HepG2 (cell line): ENCODE data around the gene NPVF. TPM values are rescaled to one million over a fixed set of nuclear protein-coding genes. Genes with fewer than 3 reads are reported as not detected.

Source experiments
- ATAC-seq: fragments of 200-7000 bp; cut with Tn5 transposase; 3 replicates; pipeline ENCODE4 v1.9.1; 2020; ENCODE audit warnings: mild to moderate bottlenecking, moderate library complexity
- BruUV-seq: library from RNA; stranded (reverse); fragments of 400-500 nt; replicated peaks from 2 replicates; lab custom pipeline; 2021; lab: Mats Ljungman, UMichigan
- CTCF ChIA-PET: fragments of 300-600 bp; formaldehyde crosslinking; extraction: SDS; loops from one replicate; lab custom pipeline; 2021; ENCODE audit warnings: low total read pairs, inconsistent platforms, low intra/inter-chr PET ratio; lab: Yijun Ruan, JAX
- POLR2A ChIA-PET: fragments of 350-600 bp; sonication (Branson Sonifier 250); formaldehyde crosslinking; loops from one replicate; lab custom pipeline; 2020; ENCODE audit warnings: antibody characterized with exemption, inconsistent platforms; lab: Yijun Ruan, JAX
- DNase-seq: peaks from one replicate; pipeline ENCODE4 v3.0.0-alpha.2; 2015; ENCODE audit warnings: low spot score
- FAIRE-seq: peaks from 3 replicates; lab custom pipeline; 2011; peaks lifted over from hg19 to GRCh38; lab: Jason Lieb, UNC
- H2AFZ ChIP-seq: one replicate; pipeline ENCODE4 v1.6.1; 2011; ENCODE audit warnings: low read length, inconsistent platforms
- H3K27ac ChIP-seq: fragments of 300-600 bp; 3 replicates; pipeline ENCODE4 v1.8.0; 2011; ENCODE audit warnings: mixed run types, mild to moderate bottlenecking, mixed read lengths, low read length, inconsistent platforms; ENCODE audit not compliant: insufficient read depth; ENCODE audit errors: extremely low read length
- H3K27me3 ChIP-seq, 2 experiments: fragments of 200-600 bp in 1 of 2; 2 replicates in 1 of 2; 3 replicates in 1 of 2; pipeline versions ENCODE4 v1.6.0 to v1.8.0; 2011; ENCODE audit warnings: low read length in 2 of 2, mild to moderate bottlenecking in 2 of 2, moderate library complexity in 2 of 2, inconsistent platforms in 1 of 2; ENCODE audit not compliant: insufficient read depth in 2 of 2, control insufficient read depth in 1 of 2
- H3K36me3 ChIP-seq, 2 experiments: fragments of 200-600 bp in 1 of 2; replicated peaks in 1 of 2; 2 replicates in 1 of 2; 3 replicates in 1 of 2; pipeline versions ENCODE4 v1.5.1 to v1.8.0; 2011; ENCODE audit warnings: low read length in 2 of 2, inconsistent platforms in 1 of 2; ENCODE audit not compliant: insufficient read depth in 2 of 2, control insufficient read depth in 1 of 2
- H3K4me1 ChIP-seq: 2 replicates; pipeline ENCODE4 v1.5.1; 2012; ENCODE audit warnings: low read length, inconsistent platforms; ENCODE audit not compliant: insufficient read depth
- H3K4me2 ChIP-seq: 2 replicates; pipeline ENCODE4 v1.6.0; 2011; ENCODE audit warnings: low read depth, low read length, inconsistent platforms
- H3K4me3 ChIP-seq, 3 experiments: fragments of 200-600 bp in 1 of 3; sonication (generic), shearing (Covaris generic) in 1 of 3; replicated peaks in 1 of 3; 2 replicates each; pipeline ENCODE4 v1.5.1; 2011 to 2016; ENCODE audit warnings: low read length in 3 of 3, inconsistent platforms in 2 of 3, low read depth in 2 of 3, mild to moderate bottlenecking in 2 of 3, control low read depth in 1 of 3, mixed read lengths in 1 of 3; ENCODE audit not compliant: insufficient read depth in 1 of 3
- H3K79me2 ChIP-seq: one replicate; pipeline ENCODE4 v1.6.1; 2011; ENCODE audit warnings: low read length, inconsistent platforms; ENCODE audit not compliant: insufficient read depth
- H3K9ac ChIP-seq: 2 replicates; pipeline ENCODE4 v1.6.0; 2011; ENCODE audit warnings: mild to moderate bottlenecking, low read depth, low read length, inconsistent platforms; ENCODE audit not compliant: insufficient read depth
- H3K9me3 ChIP-seq: 2 replicates; pipeline ENCODE4 v1.5.1; 2012; ENCODE audit warnings: mild to moderate bottlenecking, low read length
- H4K20me1 ChIP-seq: 2 replicates; pipeline ENCODE4 v1.6.0; 2011; ENCODE audit warnings: inconsistent platforms, mild to moderate bottlenecking, low read length, moderate library complexity; ENCODE audit not compliant: insufficient read depth
- ATF4 ChIP-seq, 2 experiments: fragments of 450-650 bp in 1 of 2; sonication (generic) in 1 of 2; formaldehyde crosslinking; IDR thresholded peaks; 2 replicates each; pipeline versions ENCODE4 v1.5.0 to v1.8.0; 2020 to 2022; ENCODE audit warnings: mild to moderate bottlenecking in 1 of 2, missing genetic modification reagents in 1 of 2
- ATF7 ChIP-seq, 2 experiments: fragments of 450-650 bp in 1 of 2; sonication (generic) in 1 of 2; formaldehyde crosslinking in 1 of 2; IDR thresholded peaks; 2 replicates each; pipeline versions ENCODE4 v1.4.0 to v1.6.1; 2016 to 2020; ENCODE audit warnings: antibody characterized with exemption in 1 of 2, mild to moderate bottlenecking in 1 of 2, missing genetic modification reagents in 1 of 2
- CEBPB ChIP-seq: IDR thresholded peaks from 2 replicates; pipeline ENCODE4 v1.6.1; 2011; ENCODE audit warnings: low read depth, low read length, improper control_type of control experiment, borderline replicate concordance
- CEBPG ChIP-seq: IDR thresholded peaks from 2 replicates; pipeline ENCODE4 v1.6.1; 2016
- CHD4 ChIP-seq: fragments of 200-600 bp; sonication (generic); IDR thresholded peaks from 2 replicates; pipeline ENCODE4 v1.7.0; 2017; ENCODE audit warnings: mild to moderate bottlenecking, low read length, borderline replicate concordance
- FOXO1 ChIP-seq: sonication (generic); formaldehyde crosslinking; IDR thresholded peaks from 2 replicates; pipeline ENCODE4 v1.4.0; 2020; ENCODE audit warnings: missing genetic modification reagents
- JUND ChIP-seq: sonication (generic); formaldehyde crosslinking; IDR thresholded peaks from 2 replicates; pipeline ENCODE4 v1.8.0; 2022; ENCODE audit warnings: mild to moderate bottlenecking, missing genetic modification reagents
- KAT7 ChIP-seq: IDR thresholded peaks from 2 replicates; pipeline ENCODE4 v1.6.1; 2018; ENCODE audit warnings: borderline replicate concordance, missing compliant biosample characterization
- RBFOX2 ChIP-seq: fragments of 200-400 bp; formaldehyde crosslinking; IDR thresholded peaks from 2 replicates; pipeline ENCODE4 v1.6.1; 2017; ENCODE audit warnings: low read depth, mild to moderate bottlenecking, low read length
- SCMH1 ChIP-seq: sonication (generic); formaldehyde crosslinking; IDR thresholded peaks from 2 replicates; pipeline ENCODE4 v1.9.0; 2021; ENCODE audit warnings: missing genetic modification reagents, mild to moderate bottlenecking, borderline replicate concordance
- THYN1 ChIP-seq: sonication (generic); formaldehyde crosslinking; IDR thresholded peaks from 2 replicates; pipeline ENCODE4 v1.8.1; 2023; ENCODE audit warnings: low read depth, mild to moderate bottlenecking, moderate library complexity, missing genetic modification reagents, borderline replicate concordance
- ZBTB21 ChIP-seq: sonication (generic); formaldehyde crosslinking; IDR thresholded peaks from 2 replicates; pipeline ENCODE4 v1.4.0; 2020; ENCODE audit warnings: missing genetic modification reagents
- ZNF12 ChIP-seq: sonication (generic); formaldehyde crosslinking; IDR thresholded peaks from 2 replicates; pipeline ENCODE4 v1.5.0; 2020; ENCODE audit warnings: missing genetic modification reagents
- ZNF296 ChIP-seq: sonication (generic); formaldehyde crosslinking; conservative IDR thresholded peaks from 2 replicates; pipeline ENCODE4 v1.5.0; 2020; ENCODE audit warnings: mild to moderate bottlenecking, missing genetic modification reagents
- ZNF383 ChIP-seq: sonication (generic); formaldehyde crosslinking; IDR thresholded peaks from 2 replicates; pipeline ENCODE4 v1.4.0; 2020; ENCODE audit warnings: missing genetic modification reagents, mild to moderate bottlenecking, borderline replicate concordance
- ZNF510 ChIP-seq: sonication (generic); formaldehyde crosslinking; IDR thresholded peaks from 2 replicates; pipeline ENCODE4 v1.4.0; 2020; ENCODE audit warnings: low read depth, mild to moderate bottlenecking, missing genetic modification reagents
- WGBS: methylation state at CpG from one replicate; pipeline ENCODE4 v1.1.6; 2017; ENCODE audit warnings: low lambda C conversion rate; 5-methylcytosine and 5-hydroxymethylcytosine counted together
- in situ Hi-C: cut with HindIII; loops from 2 replicates; pipeline ENCODE4 v1.10.0; 2017; ENCODE audit warnings: low pct_unique_long_range_greater_than_20kb; ENCODE audit not compliant: extremely low pct_ligation_motif_present
- intact Hi-C: fragments of 100-400 bp; cut with micrococcal nuclease; formaldehyde crosslinking; loops from one replicate; pipeline ENCODE4 v1.10.0; 2022; ENCODE audit not compliant: unreplicated experiment
- polyA plus RNA-seq, 8 experiments: library from polyadenylated mRNA; depleted of rRNA in 3 of 8; stranded (reverse) in 7 of 8; unstranded in 1 of 8; fragments of >200 nt; fragmentation: Illumina TruSeq in 4 of 8; extraction: Trizol in 4 of 8; gene quantifications; 2 replicates each; pipeline versions ENCODE4 v1.2.1 to v1.2.3, GENCODE V29; 2011 to 2016; ENCODE audit warnings: low read depth in 4 of 8, missing spikeins in 1 of 8, mixed read lengths in 1 of 8; ENCODE audit not compliant: insufficient read depth in 1 of 8
- total RNA-seq, 5 experiments: library from RNA; depleted of rRNA; stranded (reverse); fragments of >200 nt; fragmentation: Illumina TruSeq; extraction: Trizol; gene quantifications; 2 replicates each; pipeline ENCODE4 v1.2.3, GENCODE V29; 2016; ENCODE audit warnings: low read depth in 1 of 5
- TF ChIP-seq, protein P1 (sequence below), 2 experiments: sonication (generic) in 1 of 2; formaldehyde crosslinking in 1 of 2; IDR thresholded peaks; 2 replicates each; pipeline versions ENCODE4 v1.4.0 to v1.6.1; 2018 to 2020; ENCODE audit warnings: missing genetic modification reagents in 2 of 2, borderline replicate concordance in 1 of 2, low read depth in 1 of 2, mild to moderate bottlenecking in 1 of 2, missing biosample characterization in 1 of 2

The NPVF gene
- total and polyA plus RNA-seq, 2 of the 13 experiments (the other 11 are each of a cell fraction or from before 2014, with no cell fraction given) = not detected

GRCh38 chr7:25240340-25240739 lies 12.1 kb upstream of the NPVF start:
- ChIA-PET CTCF (no interaction called here), POLR2A (no interaction called here)
- 23% methylated on average over 10 of the region's 10 CpGs for WGBS
- no TSS peak for BruUV-seq
- no peak overlapping the region for H3K4me2 ChIP-seq
- no peaks in the 10 kb centered on the region for H3K4me1 ChIP-seq
- peaks cover 0 to 12% of the 10 kb centered on the region in 2 experiments; a peak in 1 of 5 replicates for H3K27me3 ChIP-seq
- intact Hi-C loops = no loop called here
- H3K79me2 ChIP-seq = no peaks in the 10 kb centered on the region
- no peak overlapping the region for H3K27ac ChIP-seq
- no peak for TF ChIP-seq THYN1
- TF ChIP-seq, protein P1, sequence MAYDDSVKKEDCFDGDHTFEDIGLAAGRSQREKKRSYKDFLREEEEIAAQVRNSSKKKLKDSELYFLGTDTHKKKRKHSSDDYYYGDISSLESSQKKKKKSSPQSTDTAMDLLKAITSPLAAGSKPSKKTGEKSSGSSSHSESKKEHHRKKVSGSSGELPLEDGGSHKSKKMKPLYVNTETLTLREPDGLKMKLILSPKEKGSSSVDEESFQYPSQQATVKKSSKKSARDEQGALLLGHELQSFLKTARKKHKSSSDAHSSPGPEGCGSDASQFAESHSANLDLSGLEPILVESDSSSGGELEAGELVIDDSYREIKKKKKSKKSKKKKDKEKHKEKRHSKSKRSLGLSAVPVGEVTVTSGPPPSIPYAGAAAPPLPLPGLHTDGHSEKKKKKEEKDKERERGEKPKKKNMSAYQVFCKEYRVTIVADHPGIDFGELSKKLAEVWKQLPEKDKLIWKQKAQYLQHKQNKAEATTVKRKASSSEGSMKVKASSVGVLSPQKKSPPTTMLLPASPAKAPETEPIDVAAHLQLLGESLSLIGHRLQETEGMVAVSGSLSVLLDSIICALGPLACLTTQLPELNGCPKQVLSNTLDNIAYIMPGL (CRISPR knock-in tag; IDR thresholded peaks at IDR 0.05; ENCODE audit: borderline replicate concordance in 1 of 2, low read depth in 1 of 2) = no peak
- TF ChIP-seq ATF4 (CRISPR knock-in tag; IDR thresholded peaks at IDR 0.05) = peak in 1 of 2 experiments; percentile 66; a peak in 2 of 4 replicates
- TF ChIP-seq CEBPB = peak; percentile 85
- TF ChIP-seq CEBPG (CRISPR knock-in tag) = peak; percentile 66
- H4K20me1 ChIP-seq = no peaks in the 10 kb centered on the region
- H3K4me3 ChIP-seq = no peak overlapping the region
- no peak overlapping the region for H2AFZ ChIP-seq
- in situ Hi-C loops = no loop called here
- FAIRE-seq (no peak), ATAC-seq (no peak), DNase-seq (no peak)
- no peak overlapping the region for H3K9ac ChIP-seq
- no peaks in the 10 kb centered on the region for H3K36me3 ChIP-seq
- no peaks in the 10 kb centered on the region for H3K9me3 ChIP-seq

DNA sequence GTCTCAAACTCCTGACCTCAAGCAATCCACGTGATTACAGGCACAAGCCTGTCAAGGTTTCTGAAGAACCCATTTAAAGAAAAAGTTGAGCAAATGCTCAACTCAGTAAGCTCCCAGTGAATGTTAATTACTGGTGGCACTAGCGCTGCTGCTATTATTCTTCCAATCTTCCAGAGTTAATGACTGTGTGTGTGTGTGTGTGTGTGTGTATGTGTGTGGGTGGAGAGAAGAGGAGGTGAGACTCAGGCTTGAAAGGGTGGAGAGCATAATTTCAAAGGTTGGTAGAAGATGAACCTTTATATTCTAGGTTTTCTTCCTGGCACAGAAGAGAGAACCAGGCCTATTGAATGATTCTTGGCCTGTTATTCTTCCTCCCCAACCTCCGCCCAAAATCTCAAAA lies 11.6 kb upstream of the NPVF start:
- no peaks in the 10 kb centered on the region for H4K20me1 ChIP-seq
- no peak for FAIRE-seq
- BruUV-seq = no TSS peak
- no peak for DNase-seq
- no peak overlapping the region for H3K4me2 ChIP-seq
- 2% methylated on average over 3 of the region's 3 CpGs for WGBS
- ChIA-PET POLR2A (no interaction called here), CTCF (no interaction called here)
- no peaks in the 10 kb centered on the region for H3K4me1 ChIP-seq
- intact Hi-C loops (no loop called here), in situ Hi-C loops (no loop called here)
- H3K9ac ChIP-seq = no peak overlapping the region
- peaks cover 0 to 14% of the 10 kb centered on the region in 2 experiments; a peak in 1 of 5 replicates for H3K27me3 ChIP-seq
- H3K9me3 ChIP-seq = no peaks in the 10 kb centered on the region
- H3K4me3 ChIP-seq = no peak overlapping the region
- H2AFZ ChIP-seq = no peak overlapping the region
- no peak overlapping the region for H3K27ac ChIP-seq
- no peaks in the 10 kb centered on the region for H3K36me3 ChIP-seq
- no peak for ATAC-seq
- no peaks in the 10 kb centered on the region for H3K79me2 ChIP-seq
- no peak for TF ChIP-seq RBFOX2
- TF ChIP-seq JUND (CRISPR knock-in tag) = no peak
- no peak for TF ChIP-seq ATF7 (IDR thresholded peaks at IDR 0.05)
- TF ChIP-seq ATF7 (CRISPR knock-in tag; IDR thresholded peaks at IDR 0.05) = no peak
- no peak for TF ChIP-seq CHD4
- TF ChIP-seq ZNF12 (CRISPR knock-in tag) = no peak
- TF ChIP-seq FOXO1 = no peak
- no peak for TF ChIP-seq ZBTB21 (CRISPR knock-in tag)
- TF ChIP-seq KAT7 (CRISPR knock-in tag) = no peak
- TF ChIP-seq ZNF383 (CRISPR knock-in tag) = no peak
- no peak for TF ChIP-seq ZNF296 (CRISPR knock-in tag)
- no peak for TF ChIP-seq ZNF510 (CRISPR knock-in tag)
- no peak for TF ChIP-seq SCMH1 (CRISPR knock-in tag)
